ENCODE results near the gene CD2. TPM values are rescaled to one million over a fixed set of nuclear protein-coding genes. Genes with fewer than 3 reads are reported as not detected.

Gene CD2
- total and polyA plus RNA-seq, 2 of the 8 experiments (the other 6 are each of a cell fraction or from before 2014, with no cell fraction given) = not detected

GRCh38 chr1:116710420-116711262 is 43.6 kb upstream of the CD2 start (continued):
- no peak for TF ChIP-seq GABPA (IDR thresholded peaks at IDR 0.05; ENCODE audit: borderline replicate concordance, insufficient read depth, low read length)
- no peak for TF ChIP-seq RXRA (IDR thresholded peaks at IDR 0.05; ENCODE audit: insufficient read depth, low read depth, low read length)
- TF ChIP-seq HDAC2 (IDR thresholded peaks at IDR 0.05; ENCODE audit: borderline replicate concordance in 1 of 2, low read depth in 2 of 2, low read length in 2 of 2) = no peak
- no peak for TF ChIP-seq POLR2AphosphoS5 (IDR thresholded peaks at IDR 0.05; ENCODE audit: low read depth, low read length)
- TF ChIP-seq NANOG (IDR thresholded peaks at IDR 0.05; ENCODE audit: insufficient read depth, low read depth, low read length, poor library complexity, severe bottlenecking) = no peak
- no peak for TF ChIP-seq ZNF274 (IDR thresholded peaks at IDR 0.05; ENCODE audit: borderline replicate concordance, extremely low read depth, low read length)
- TF ChIP-seq SP1 (IDR thresholded peaks at IDR 0.05; ENCODE audit: low read depth, low read length) = no peak
- no peak for TF ChIP-seq SUZ12 (IDR thresholded peaks at IDR 0.05; ENCODE audit: low read length)
- no peak for TF ChIP-seq RAD21 (IDR thresholded peaks at IDR 0.05 in 1 of 2, conservative IDR thresholded peaks at IDR 0.05 in 1 of 2; ENCODE audit: low read depth in 2 of 2, low read length in 2 of 2)
- no peak for TF ChIP-seq SIX5 (IDR thresholded peaks at IDR 0.05; ENCODE audit: low read depth, low read length)

Measured in H1 (cell line).